SK-N-SH (cell line): ENCODE results near the gene PLEKHM3.

Source experiments
- EP300 ChIP-seq, 2 experiments: IDR thresholded peaks; 2 replicates each; pipeline versions ENCODE4 v1.4.0 to v1.6.1; 2012; ENCODE audit warnings: borderline replicate concordance in 1 of 2, low read depth in 1 of 2, low read length in 1 of 2
- EZH2phosphoT487 ChIP-seq: fragments of 200-600 bp; sonication (generic); IDR thresholded peaks from 2 replicates; pipeline ENCODE4 v1.6.1; 2017; ENCODE audit warnings: low read depth, mixed run types, mild to moderate bottlenecking, antibody characterized with exemption, moderate library complexity, borderline replicate concordance

GRCh38 chr2:208013285-208014178 is 11.8 kb downstream of the PLEKHM3 start:
- TF ChIP-seq EP300 (IDR thresholded peaks at IDR 0.05; ENCODE audit: borderline replicate concordance in 1 of 2, low read depth in 1 of 2, low read length in 1 of 2) (no peak), EZH2phosphoT487 (no peak)
